GM19467 (cell line): ENCODE measurements around the gene MESP1.

Source experiments
- ATAC-seq: cut with Tn5 transposase; IDR thresholded peaks from one replicate; pipeline ENCODE4 v1.9.1; 2021; ENCODE audit warnings: mild to moderate bottlenecking, moderate library complexity; ENCODE audit not compliant: unreplicated experiment

The MESP1 gene

DNA sequence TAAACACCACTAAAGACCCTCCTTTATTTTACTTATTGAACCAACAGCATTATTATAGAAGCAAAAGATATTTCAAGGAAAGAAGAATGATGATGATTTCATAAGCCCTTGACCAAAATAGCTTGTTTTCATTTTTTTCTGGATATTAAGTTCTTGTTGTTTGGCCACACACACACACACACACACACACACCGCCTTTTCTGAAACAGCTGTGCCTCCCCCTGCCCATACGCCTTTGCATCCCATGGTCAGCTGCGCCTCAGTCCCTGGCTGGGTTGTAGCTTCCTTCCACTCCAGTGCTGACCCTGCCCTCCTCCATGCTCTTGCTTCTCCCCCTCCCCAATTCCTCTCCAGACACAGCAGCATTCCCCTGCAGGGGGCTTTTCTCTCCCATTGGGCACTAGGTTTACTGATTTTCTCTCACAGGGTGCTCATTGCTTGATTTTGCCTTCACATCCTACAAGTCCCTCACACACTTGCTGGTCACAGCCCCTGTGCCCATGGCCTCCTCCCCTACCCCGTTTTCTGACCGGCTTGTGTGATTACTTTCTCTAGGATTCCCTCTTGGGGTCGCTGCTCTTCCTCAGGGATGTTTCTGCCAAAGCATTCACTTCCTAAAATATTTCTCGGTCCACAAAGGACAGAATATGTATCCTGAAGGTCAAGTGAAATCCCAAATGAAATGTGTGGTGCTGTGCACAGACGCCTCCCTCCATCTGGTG, 18.4 kb downstream of the MESP1 start:
- no peak for ATAC-seq

DNA sequence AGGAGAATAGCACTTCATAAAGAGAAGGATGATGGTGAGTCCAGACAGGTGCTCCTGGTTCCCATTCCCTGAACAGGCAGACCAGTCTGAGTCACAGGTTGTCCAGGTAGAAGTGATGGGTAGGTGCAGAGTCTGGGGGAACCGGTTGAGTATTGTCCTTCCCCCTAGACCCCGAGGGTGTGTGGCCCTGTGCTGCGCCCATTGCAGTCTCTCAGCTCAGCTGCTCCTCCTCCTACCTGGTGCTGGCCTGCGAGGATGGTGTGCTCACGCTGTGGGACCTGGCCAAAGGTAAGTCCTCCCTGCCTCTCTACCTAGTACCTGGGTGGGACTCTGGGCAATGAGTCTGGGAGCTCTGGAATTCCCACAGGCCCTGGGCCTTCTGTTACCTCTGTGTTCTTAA, 19.8 kb downstream of the MESP1 start:
- ATAC-seq = no peak

- ATAC-seq = no peak
These were observed 22.8 kb downstream of the MESP1 start for GRCh38 chr15:89728254-89728653.

GRCh38 chr15:89725064-89725463, 26.0 kb downstream of the MESP1 start:
- ATAC-seq = no peak

DNA sequence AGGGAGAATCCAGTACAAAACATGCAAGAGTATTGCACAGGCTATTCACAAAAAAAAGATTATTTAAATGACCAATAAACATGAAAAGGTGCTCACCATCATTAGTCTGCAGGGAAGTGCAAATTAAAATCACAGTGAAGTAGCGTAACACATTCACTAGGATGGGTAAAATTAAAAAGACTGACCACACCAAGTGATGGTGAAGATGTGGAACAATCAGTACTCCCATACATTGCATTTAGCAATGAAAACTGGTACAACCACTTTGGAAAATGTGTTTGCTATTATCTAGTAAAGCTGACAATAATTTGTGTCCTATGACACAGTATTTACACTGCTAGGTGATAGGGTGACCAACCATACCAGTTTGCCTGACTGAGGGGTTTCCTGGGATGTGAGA, 26.4 kb downstream of the MESP1 start:
- no peak for ATAC-seq

GRCh38 chr15:89723031-89723430, 28.0 kb downstream of the MESP1 start:
- no peak for ATAC-seq

GRCh38 chr15:89714775-89715174, 36.3 kb downstream of the MESP1 start:
- no peak for ATAC-seq

- ATAC-seq = no peak
These were observed 43.5 kb downstream of the MESP1 start for GRCh38 chr15:89707577-89707976.

DNA sequence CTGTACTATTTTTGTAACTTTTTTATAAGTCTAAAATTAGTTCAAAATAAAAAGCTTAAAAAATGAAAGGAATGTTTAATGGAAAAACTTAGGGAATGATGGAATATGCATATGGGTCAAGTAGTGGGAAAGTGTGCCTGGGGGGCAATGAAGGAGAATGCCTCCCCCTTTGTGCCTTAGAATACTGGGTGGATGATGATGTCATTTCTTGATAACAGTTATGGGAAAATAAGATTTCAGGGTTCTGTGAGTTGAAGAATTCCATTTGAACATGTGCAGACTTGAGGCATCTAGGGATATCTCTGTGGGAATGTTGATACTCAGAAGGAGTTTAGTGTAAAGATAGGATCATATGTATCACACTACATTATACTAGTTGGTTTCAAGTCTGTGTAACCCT, 46.6 kb downstream of the MESP1 start:
- ATAC-seq = no peak
